Heart right ventricle (tissue), 16 donors: ENCODE data around the gene FAM222A. TPM values are rescaled to one million over a fixed set of nuclear protein-coding genes. Genes with fewer than 3 reads are reported as not detected.

ENCODE experiments used
- ATAC-seq, 8 donors: fragments of 200-7000 bp; cut with Tn5 transposase; one replicate each; pipeline ENCODE4 v1.9.1; 2020; ENCODE audit warnings: mild to moderate bottlenecking in 8 of 8, moderate library complexity in 8 of 8, moderate number of reproducible peaks in 1 of 8
- DNase-seq, 2 donors: peaks; one replicate each; pipeline ENCODE4 v3.0.0-alpha.2; 2020
- H3K27ac ChIP-seq, 10 donors: fragments of 200-600 bp; sonication (generic) in 2 of 10; one replicate each; pipeline versions ENCODE4 v1.5.0 to v1.8.0; 2020 to 2022; ENCODE audit warnings: mild to moderate bottlenecking in 3 of 10
- H3K27me3 ChIP-seq, 7 donors: fragments of 200-600 bp; one replicate each; pipeline ENCODE4 v1.8.0; 2021 to 2022; ENCODE audit warnings: mild to moderate bottlenecking in 2 of 7
- H3K36me3 ChIP-seq, 9 donors: fragments of 200-600 bp; sonication (generic) in 1 of 9; one replicate each; pipeline versions ENCODE4 v1.5.0 to v1.8.0; 2020 to 2022; ENCODE audit warnings: mild to moderate bottlenecking in 2 of 9
- H3K4me1 ChIP-seq, 9 donors: fragments of 200-600 bp; sonication (generic) in 1 of 9; one replicate each; pipeline versions ENCODE4 v1.5.0 to v1.8.0; 2020 to 2022; ENCODE audit warnings: mild to moderate bottlenecking in 4 of 9
- H3K4me3 ChIP-seq, 10 donors: fragments of 200-600 bp; sonication (generic) in 2 of 10; one replicate each; pipeline versions ENCODE4 v1.5.0 to v1.8.0; 2020 to 2022; ENCODE audit warnings: mild to moderate bottlenecking in 7 of 10, moderate library complexity in 2 of 10
- H3K9me3 ChIP-seq, 11 donors: fragments of 200-600 bp in 10 of 11; sonication (generic) in 2 of 11; one replicate each; pipeline versions ENCODE4 v1.5.0 to v1.8.0; 2013 to 2022; ENCODE audit warnings: mild to moderate bottlenecking in 2 of 11, control low read depth in 1 of 11, moderate library complexity in 1 of 11
- CTCF ChIP-seq, 9 donors: fragments of 200-600 bp; sonication (generic) in 2 of 9; IDR thresholded peaks; one replicate each; pipeline versions ENCODE4 v1.5.0 to v1.8.0; 2021 to 2022; ENCODE audit warnings: antibody characterized with exemption in 9 of 9, mild to moderate bottlenecking in 5 of 9, moderate library complexity in 1 of 9
- WGBS, 2 donors: extraction: QIAGEN DNeasy Blood & Tissue Kit; methylation state at CpG; one replicate each; pipeline ENCODE4 v1.1.7; 2013; ENCODE audit warnings: inconsistent platforms in 1 of 2; 5-methylcytosine and 5-hydroxymethylcytosine counted together
- intact Hi-C, 10 donors: fragments of 100-400 bp; cut with DNase I; formaldehyde crosslinking; loops; one replicate each; pipeline versions ENCODE4 v1.11.1 to v1.14.2; 2022
- polyA plus RNA-seq, 2 donors: library from polyadenylated mRNA; stranded (reverse); fragments of 200-250 nt; gene quantifications; one replicate each; pipeline ENCODE4 v1.2.3, GENCODE V29; 2013
- total RNA-seq, 10 donors: library from RNA; stranded (reverse); fragmentation: NEBNext Ultra II Directional in 3 of 10; extraction: Animal tissue kit (Norgen Biotek cat#: 25700) in 3 of 10; gene quantifications; one replicate each; pipeline versions ENCODE4 v1.2.1 to v1.2.4, GENCODE V29; 2021 to 2023
- donor health status: Arrhythmogenic right ventricular cardiomyopathy.
- donor health status: ischemic (EF 13 %, LVEDD 7.1; RV severe dilation, severe dysfunction).
- donor health status: healthy with polysubstance abuse.
- donor health status: DM: no; HTN: yes; CAD: no.
- donor health status: DM: no; HTN: no; CAD: no.
- donor health status: ischemic (EF 25% LVEDD 6.9; RV normal size, moderate dysfunction).
- donor health status: ischemic (EF 25% LVEDD 5.7; RV mildly dilated, moderate dysfunction).
- donor health status: healthy.
- donor health status: DM: yes; HTN: yes; CAD: no.
- donor health status: Ischemic cardiomyopathy.
- donor health status: ischemic (EF 35%, LVEDD 5.7; RV mildly dilated, moderate dysfunction).
- donor health status: nonischemic (EF 11% LVEDD 7.7; RV severe dilation, severe dysfunction).
- donor health status: DM: yes; HTN: yes; CAD: no.
- donor health status: PGD.
- donor health status: ischemic (EF 29% LVEDD 5.4; RV normal size, mild dysfunction).
- donor health status: nonischemic (EF 23%, LVEDD 6.1; RV moderate dilation, normal function).

The FAM222A gene
- total and polyA plus RNA-seq, 12 donors: 2.7 to 26.0 (median 7.0) TPM

GRCh38 chr12:109740694-109741245 is 27.1 kb downstream of the FAM222A start:
- peak in 1 of 2 donors; percentile 2 for DNase-seq
- ATAC-seq: no peak
- H3K27ac ChIP-seq: no peak overlapping the region

GRCh38 chr12:109741286-109741969 is 27.8 kb downstream of the FAM222A start:
- H3K36me3 ChIP-seq: no peaks in the 10 kb centered on the region
- peaks cover 0 to 17% (median 8%) of the 10 kb centered on the region in 9 donors for H3K4me1 ChIP-seq
- ATAC-seq: peak in 1 of 8 donors; percentile 6
- H3K27me3 ChIP-seq: no peaks in the 10 kb centered on the region
- TF ChIP-seq CTCF (IDR thresholded peaks at IDR 0.05): no peak
- H3K9me3 ChIP-seq: no peaks in the 10 kb centered on the region
- 81 to 89% methylated on average over 4 of the region's 4 CpGs for WGBS, 2 donors
- H3K27ac ChIP-seq: no peak overlapping the region
- H3K4me3 ChIP-seq: no peak overlapping the region
- peak in 1 of 2 donors; percentile 2 for DNase-seq
- intact Hi-C loops: no loop called here

More at GRCh38 chr12:109740694-109741245, 27.1 kb downstream of the FAM222A start:
- Histone ChIP-seq H3K4me3 (no peak overlapping the region), H3K4me1 (peaks cover 0 to 22% (median 12%) of the 10 kb centered on the region in 9 donors), H3K9me3 (no peaks in the 10 kb centered on the region), H3K36me3 (no peaks in the 10 kb centered on the region), H3K27me3 (no peaks in the 10 kb centered on the region)
- no peak for TF ChIP-seq CTCF (IDR thresholded peaks at IDR 0.05)
- intact Hi-C loops: no loop called here
- 80 to 83% methylated on average over 10 of the region's 10 CpGs for WGBS, 2 donors

- intact Hi-C loops: no loop called here
- Histone ChIP-seq H3K27ac (no peak overlapping the region), H3K36me3 (no peaks in the 10 kb centered on the region), H3K27me3 (no peaks in the 10 kb centered on the region), H3K4me1 (peaks cover 0 to 17% (median 8%) of the 10 kb centered on the region in 9 donors), H3K9me3 (no peaks in the 10 kb centered on the region), H3K4me3 (no peak overlapping the region)
- no peak for TF ChIP-seq CTCF (IDR thresholded peaks at IDR 0.05)
- peak in 1 of 2 donors; percentile 9 for DNase-seq
- peak in 1 of 8 donors; percentile 8 for ATAC-seq
- 82 to 87% methylated on average over 14 of the region's 14 CpGs for WGBS, 2 donors
Observed at GRCh38 chr12:109741970-109742703, 28.5 kb downstream of the FAM222A start.

- intact Hi-C loops: no loop called here
- H3K9me3 ChIP-seq: no peaks in the 10 kb centered on the region
- H3K4me1 ChIP-seq: peaks cover 0 to 17% (median 8%) of the 10 kb centered on the region in 9 donors
- ATAC-seq: peak in 1 of 8 donors; percentile 6
- no peaks in the 10 kb centered on the region for H3K36me3 ChIP-seq
- TF ChIP-seq CTCF (IDR thresholded peaks at IDR 0.05): no peak
- H3K27me3 ChIP-seq: no peaks in the 10 kb centered on the region
- H3K27ac ChIP-seq: no peak overlapping the region
- H3K4me3 ChIP-seq: no peak overlapping the region
- 86 to 88% methylated on average over 17 of the region's 17 CpGs for WGBS, 2 donors
- DNase-seq: no peak
Observed at GRCh38 chr12:109743076-109743910, 29.7 kb downstream of the FAM222A start.
